Measurements from ENCODE around the gene MET.
"Not testable (repeated sequence)": the region's sequence is repeated elsewhere in the genome, so short reads cannot be mapped to it uniquely, and the experiment has no call there.

The MET gene

DNA sequence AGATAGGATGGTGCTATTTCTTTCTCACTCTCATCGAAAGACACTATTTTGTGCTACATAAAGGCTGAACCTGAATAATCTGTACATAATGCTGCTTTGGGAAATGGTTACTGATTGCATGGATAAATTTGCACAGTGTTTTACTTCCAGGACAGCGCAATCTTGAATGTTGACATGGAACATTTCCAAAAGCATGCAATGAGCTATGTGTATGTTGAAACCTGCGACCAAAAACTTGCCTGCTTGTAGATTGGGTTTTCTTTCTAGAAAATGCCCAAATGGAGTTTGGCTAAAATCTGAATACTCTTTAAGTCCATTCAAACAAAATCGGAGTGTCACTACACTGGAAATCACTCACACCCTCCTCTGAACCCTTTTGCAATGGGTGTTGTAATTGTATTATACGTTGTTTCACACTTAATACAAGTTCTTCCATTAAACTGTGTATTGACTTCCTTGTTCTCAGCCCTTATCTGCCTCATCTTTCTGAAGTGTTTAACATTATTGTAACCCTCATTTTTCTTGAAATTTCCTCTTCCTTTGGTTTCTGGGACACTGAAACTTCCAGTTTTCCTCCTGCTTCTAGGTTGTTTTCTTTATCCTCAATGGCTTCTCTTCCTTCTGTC lies 116.7 kb downstream of the MET start:
- no peak for DNase-seq

DNA sequence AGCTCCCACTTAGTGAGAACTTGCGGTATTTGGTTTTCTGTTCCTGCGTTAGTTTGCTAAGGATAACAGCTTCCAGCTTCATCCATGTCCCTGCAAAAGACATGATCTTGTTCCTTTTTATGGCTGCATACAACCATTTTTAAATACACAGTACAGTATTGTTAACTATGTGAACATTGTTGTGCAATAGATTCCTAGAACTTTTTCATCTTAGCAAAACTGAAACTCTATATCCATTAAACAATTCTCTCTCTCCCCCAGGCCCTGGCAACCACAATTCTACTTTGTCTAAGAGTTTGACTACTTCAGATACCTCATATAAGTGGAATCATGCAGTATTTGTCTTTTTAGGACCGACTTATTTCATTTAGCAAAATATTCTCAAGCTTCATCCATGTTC lies 118.0 kb downstream of the MET start:
- no peak for DNase-seq

DNA sequence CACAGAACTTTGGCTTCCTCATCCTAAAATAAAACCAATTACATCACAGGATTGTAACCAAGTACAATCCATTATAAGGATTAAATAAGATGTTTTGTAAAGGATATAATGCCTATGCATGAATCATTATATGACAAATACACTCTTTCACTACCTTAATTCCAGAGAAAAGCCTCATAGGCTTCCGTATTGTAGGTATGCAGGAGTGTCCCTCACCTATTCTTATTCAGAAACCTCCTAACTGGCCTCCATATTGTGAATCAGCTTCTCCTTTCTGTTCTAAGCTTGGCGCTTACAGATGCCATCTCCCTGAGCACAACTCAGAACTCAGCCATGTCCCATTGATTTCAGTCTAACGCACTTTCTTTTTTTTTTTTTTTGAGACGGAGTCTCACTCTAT lies 120.8 kb downstream of the MET start:
- no peak for DNase-seq

DNA sequence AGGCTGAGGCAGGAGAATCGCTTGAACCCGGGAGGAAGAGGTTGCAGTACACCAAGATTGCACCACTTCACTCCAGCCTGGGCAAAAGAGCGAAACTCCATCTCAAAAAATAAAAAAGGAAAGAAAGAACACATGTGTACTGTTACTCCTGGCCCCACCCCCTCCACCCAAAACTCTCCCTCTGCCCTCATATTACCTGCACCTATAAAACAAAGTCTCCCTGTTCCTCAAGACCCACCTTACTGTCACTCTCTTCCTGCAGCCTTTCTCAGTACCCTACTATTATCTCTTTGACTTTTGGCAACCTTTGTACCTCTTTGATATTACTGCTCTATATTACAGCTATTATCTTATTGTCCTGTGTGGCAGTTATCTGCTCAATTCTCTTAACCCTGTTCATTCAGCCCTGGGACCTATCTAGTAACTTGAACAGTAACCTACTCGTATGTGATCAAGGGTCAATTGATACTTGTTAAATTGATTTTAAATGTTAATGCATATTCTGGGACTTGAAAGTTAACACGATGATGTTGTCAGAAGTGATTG lies 121.9 kb downstream of the MET start:
- DNase-seq = no peak

DNA sequence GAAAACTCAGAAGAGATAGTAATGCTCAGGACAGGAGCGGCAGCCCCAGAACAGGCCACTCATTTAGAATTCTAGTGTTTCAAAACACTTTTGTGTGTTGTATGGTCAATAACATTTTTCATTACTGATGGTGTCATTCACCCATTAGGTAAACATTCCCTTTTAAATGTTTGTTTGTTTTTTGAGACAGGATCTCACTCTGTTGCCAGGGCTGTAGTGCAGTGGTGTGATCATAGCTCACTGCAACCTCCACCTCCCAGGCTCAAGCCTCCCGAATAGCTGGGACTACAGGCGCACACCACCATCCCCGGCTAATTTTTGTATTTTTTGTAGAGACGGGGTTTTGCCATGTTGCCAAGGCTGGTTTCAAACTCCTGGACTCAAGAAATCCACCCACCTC lies 124.5 kb downstream of the MET start:
- no peak for DNase-seq

DNA sequence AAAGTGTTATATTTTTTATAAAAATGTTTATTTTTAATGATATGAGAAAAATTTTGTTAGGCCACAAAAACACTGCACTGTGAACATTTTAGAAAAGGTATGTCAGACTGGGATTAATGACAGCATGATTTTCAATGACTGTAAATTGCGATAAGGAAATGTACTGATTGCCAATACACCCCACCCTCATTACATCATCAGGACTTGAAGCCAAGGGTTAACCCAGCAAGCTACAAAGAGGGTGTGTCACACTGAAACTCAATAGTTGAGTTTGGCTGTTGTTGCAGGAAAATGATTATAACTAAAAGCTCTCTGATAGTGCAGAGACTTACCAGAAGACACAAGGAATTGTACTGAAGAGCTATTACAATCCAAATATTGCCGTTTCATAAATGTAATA lies 125.6 kb downstream of the MET start:
- no peak for DNase-seq

DNA sequence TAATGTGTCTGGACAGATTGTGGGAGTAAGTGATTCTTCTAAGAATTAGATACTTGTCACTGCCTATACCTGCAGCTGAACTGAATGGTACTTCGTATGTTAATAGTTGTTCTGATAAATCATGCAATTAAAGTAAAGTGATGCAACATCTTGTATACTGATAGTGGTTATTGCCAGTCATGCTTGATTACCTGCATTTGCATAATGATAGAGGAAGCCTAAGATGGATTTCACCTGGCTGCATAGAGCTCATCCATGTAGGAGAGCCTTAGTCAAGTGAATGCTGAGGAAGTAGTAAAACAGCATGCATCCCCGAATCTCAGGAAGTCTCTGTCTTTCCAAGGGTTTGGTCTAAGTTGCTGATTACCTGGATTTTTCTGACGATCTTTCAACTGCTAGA lies 126.2 kb downstream of the MET start:
- no peak for DNase-seq

DNA sequence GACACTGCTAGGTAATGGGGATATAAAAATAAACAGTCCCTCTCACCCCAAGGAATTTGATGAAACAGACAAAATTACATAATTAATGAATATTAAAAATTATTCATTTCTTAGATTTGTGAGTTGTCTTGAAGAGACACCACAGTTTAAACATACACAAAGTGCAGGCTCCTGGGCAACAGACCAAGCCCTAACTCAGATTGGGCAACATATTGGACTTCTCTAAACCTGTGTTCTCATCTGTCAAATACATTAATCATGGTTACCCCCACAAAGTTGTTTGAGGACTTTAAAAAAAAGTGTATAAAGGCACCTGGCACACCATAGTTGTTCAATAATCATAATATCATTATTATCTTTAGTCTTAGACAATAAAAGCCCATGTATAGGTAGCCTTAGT lies 127.9 kb downstream of the MET start:
- DNase-seq = no peak

DNA sequence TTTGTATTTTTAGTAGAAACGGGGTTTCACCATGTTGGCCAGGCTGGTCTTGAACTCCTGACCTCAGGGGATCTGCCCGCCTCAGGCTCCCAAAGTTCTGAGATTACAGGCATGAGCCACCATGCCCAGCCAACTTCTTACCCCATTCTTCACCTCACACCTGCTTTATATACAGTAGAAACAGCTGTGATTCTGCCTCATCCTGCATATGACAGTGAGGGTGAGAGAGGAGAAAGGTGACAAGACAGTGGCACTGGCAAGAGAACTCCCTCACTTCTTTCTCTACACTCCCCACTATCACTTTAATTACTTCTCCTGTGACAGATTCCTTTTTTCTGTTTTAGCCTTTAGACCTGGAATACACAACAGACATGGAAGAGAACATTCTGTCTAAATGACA lies 128.6 kb downstream of the MET start:
- DNase-seq = no peak

DNA sequence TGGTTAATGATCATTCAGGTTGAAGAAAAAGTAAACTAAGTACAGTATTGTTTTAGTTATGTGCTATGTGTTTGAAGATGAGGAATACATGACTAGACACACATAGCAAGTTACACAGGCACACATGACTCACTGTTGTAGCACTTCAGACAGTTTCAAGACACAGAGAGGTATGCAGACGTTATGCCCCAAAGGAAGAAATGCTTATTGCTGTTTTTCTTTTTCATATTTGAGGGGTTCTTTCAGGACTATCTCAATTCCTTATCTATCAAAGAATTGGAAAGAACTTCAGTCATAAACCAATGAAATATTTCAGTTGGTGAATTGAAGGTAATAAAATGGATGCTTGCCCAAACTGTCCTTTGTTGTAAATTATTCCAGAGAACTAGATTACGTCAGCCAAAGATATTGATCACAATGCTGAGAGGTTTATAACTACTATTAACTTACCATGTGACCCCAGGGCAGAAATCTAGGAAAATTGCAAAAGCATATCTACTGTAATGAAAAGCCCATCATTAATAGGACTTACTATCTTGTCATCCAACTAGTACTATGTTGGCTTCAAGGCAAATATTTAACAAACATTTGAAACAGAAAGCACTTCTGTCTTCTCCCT lies 129.2 kb downstream of the MET start:
- no peak for DNase-seq

DNA sequence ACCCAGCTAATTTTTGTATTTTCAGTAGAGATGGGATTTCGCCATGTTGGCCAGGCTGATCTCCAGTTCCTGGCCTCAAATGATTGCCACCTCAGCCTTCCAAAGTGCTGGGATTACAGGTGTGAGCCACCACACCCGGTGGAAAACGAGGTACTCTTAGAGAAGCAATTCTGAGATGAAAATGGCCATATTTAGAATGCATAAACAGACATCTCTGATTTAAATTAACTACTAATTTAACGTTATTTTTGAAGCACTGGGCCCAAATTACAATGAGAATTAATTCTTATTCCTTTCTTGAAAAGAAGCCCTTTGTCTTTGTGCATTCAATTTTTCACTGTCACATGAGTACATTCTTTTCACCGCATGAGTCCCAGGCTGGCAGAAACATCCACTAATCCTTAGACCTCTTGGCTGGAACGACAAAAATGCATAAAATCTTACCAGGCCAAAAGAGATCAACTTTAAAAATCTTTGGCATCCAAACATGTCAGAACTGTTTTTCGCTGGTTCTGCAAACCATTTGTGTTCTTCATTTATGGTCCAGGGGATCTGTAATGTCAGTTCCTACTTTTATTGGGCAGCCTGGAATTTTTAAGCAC lies 130.2 kb downstream of the MET start:
- DNase-seq = no peak

DNA sequence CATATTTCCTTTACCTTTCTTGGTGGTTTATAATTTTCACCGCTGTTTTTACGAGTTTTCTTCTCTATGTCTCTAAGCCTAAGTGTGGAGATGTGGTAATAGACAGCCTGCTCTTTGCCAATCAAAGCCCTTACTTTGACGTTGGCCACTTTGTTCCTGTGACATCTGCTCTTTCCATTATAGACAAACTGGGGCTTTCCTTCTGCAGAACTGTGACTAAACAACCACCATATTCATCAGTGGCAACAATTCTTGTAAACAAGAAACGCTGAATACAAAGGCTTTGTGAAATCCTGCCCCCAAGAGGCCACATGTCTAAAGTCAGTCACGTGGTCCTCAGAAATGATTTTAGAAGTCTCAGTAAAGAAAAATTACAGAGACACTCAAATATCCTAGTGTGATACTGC lies 130.8 kb downstream of the MET start:
- DNase-seq = no peak

DNA sequence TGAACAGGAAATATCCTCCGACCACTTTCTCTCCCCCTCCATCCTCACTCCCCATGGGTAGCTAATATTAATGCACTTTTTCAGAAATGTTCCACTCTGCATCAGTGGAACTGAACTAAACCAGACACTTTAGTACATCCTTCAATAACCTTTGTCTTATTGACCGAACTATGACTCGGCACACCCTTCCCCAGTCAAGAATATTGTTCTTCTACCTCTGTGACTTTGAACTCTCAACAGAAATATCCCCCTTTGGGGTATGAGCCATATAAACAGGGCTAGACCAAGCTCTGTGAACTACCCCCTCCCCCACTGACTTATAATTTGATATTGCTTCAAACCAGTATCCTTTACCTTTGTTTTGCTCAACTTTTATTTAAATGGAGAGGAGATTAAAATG lies 132.5 kb downstream of the MET start:
- DNase-seq = no peak

DNA sequence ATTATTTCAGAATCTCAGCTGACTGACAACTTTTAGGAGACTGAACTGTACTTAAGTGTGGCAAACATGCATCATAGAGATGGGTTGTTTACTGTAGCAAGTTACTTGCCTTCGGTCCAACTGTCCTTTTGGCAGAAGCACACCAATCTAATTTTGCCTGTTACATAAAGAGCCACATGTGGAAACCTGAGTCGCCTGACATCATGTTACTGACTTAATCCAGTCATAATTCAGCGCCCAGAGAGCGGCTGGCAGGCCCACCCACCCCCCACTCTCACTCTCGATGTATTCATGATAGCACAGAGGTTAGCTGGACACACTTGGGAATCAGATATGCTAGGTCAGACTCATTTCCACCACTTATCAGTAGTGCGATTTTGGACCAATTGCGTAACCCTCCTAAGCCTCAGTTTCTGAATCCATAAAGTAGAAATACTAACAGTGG lies 133.1 kb downstream of the MET start:
- no peak for DNase-seq

DNA sequence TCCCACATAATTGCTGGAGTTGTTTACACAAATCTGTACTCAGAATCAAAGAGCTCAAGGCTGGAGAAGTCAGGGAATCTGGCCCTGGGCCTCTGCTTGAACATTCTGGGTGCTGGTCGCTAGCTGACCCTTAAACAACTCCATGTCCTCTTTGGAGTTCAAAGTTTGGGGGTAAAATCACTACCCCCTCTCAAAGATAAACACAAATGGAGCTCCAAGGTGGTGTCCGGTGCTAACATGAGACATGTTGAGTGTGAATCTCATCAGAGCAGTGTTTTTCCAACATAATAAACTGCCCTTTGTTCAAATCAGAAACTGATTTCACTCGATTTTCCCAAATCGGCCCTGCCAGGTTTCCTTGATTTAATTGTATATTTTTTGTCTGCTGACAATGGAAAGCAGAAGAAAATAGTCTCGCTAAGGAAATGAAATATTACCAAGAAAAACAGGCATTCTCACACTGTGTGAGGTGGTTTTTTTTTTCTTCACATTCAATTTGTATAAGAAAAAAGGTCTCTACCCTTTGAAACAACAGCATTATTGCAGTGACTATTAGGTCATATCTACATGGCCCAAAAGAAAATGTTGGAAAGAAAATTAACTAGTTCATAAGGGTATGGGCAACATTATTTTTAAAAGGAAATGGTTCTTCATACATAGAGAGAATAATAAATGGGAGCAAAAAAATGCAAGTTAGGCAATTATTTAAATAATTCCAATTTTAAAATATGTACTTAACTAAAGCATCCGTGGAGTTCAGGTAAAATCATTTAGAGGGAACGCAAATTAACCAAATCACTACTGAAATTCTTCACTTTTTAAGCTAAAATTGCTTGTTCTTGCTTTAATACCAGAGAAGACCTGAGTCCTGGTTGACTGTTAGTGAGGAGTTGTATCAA lies 134.3 kb downstream of the MET start:
- DNase-seq = no peak

DNA sequence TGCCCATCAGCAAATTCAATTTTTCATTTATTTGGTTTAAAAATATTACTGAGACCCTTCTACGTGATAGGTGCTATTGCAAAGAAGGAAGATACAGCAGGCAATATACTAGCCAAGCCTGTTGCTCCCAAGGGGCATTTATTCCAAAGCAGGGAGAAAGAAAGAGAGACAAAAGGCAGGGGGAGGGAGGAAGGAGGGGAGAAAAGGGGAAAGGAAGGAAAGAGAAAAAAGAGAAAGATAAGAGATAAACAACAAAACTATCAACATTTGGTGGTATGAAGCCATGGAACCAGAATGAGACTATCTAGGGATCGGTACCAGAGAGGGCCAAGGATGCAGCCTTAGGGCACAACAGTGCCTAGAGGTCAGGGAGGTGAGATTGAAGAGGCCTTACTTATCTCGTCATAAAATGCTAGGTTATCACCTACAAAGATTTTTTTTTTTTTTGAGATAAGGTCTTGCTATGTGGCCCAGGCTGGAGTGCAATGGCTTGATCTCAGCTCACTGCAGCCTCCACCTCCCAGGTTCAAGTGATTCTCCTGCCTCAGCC lies 135.1 kb downstream of the MET start:
- DNase-seq = no peak

DNA sequence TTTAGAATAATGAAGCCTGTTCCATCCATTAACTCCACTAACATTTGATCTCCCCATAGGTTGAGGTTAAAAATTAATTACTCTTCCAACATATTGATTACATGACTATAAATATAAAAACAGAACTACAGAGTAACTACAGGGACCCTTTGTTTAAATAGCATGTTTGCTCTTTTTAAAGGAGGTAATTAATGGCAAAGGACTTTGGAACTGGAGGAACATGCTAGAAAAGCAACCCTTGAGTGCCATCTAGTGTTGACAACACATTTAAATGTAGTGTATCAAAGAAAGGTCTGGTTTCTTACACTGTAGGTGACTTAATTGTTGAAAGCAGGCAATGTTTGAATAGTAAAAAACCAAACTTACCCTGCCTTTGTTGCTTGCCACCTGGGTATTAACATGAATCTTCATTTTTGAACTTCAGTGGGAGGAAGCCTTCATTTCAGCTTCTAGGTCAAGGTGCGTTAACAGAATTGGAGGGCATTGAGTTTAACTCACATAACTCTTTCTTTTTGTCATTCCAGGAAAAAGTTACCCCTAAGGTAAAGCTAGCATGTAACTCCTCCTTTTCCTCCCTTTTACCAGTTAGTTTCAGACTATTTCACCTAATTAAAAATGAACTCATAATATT lies 137.8 kb downstream of the MET start:
- no peak for DNase-seq

DNA sequence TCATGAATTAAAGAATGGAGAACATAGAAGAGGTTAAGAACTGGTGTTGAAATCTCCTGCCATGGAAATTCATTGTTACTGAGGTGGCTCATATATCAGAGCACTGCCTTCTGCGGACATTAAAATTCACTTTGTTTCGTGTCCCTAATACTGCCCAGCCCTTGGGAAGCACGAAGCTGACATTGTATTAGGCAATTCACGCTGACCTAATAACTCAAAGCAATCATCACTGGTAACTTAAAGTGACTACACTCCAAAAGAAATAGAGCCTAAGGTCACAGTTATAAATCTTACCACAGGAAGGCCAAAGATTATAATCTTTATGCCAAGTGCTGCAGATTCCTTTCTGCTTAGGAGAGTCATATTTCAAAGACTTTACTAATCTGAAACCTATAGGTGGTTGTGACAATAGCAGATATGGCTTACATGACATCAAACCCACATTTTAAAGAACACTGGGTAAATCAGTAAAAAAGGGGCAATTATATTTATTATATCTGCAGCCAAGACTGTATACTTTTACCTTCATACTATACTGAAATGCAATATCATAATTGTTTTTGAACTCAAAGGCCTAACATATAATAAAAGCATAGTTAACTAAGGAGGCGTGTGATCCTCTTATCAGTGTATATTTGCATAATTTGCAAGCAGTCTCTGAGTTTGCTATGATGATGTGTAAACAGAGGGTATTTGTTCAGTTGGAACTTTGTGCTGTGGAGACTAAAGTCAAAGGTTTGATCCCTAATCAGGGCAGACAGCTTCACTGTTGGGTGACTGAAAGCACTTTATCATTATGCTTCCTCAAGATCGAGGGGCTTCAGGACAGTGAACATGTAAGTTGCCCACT lies 138.5 kb downstream of the MET start:
- no peak for DNase-seq

DNA sequence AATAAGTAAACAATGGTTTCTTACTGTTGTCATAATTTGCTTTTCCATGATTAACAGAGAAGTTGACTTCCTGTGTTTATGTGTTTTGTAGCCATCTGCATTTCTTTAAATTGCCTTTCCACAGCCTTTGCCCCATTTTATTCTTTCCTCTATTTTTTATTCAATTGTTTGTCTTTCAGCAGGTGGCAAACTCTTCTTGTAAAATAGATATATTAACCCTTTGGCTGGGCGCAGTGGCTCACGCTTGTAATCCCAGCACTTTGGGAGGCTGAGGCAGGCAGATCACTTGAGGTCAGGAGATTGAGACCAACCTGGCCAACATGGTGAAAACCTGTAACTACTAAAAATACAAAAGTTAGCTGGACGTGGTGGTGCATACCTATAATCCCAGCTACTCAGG lies 139.8 kb downstream of the MET start:
- DNase-seq = no peak

DNA sequence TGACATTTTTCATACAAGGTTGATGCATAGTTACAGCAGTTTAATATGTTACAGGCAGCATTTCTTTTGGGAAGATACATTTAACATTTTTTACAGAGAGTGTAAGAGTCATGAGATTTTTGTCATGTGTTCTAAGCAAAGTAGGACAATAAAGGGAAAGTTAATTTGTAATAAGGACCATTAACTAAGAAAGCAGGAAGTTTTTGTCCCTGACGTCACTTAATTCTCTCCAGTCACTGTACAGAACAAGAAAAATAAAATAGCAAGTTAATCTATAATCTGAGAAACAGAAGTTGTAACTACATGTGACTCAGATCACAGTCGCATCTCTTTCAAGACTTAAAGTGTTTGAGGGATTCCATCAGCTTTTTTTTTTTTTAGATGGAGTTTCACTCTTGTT lies 140.9 kb downstream of the MET start:
- DNase-seq = no peak

DNA sequence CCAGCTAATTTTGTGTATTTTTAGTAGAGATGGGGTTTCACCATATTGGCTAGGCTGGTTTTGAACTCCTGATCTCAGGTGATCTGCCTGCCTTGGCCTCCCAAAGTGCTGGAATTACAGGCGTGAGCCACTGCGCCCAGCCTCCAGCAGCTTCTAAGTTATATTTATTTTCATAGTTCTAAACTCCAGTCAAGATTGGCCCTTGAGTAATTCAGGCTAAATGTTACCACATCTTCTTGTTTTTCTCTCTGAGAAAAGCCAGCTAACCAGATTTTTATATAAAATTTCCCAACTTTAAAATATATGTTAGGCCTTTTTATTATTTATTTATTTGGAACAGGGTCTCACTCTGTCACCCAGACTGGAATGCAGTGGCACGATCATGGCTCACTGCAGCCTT lies 141.4 kb downstream of the MET start:
- not testable (repeated sequence) for DNase-seq

DNA sequence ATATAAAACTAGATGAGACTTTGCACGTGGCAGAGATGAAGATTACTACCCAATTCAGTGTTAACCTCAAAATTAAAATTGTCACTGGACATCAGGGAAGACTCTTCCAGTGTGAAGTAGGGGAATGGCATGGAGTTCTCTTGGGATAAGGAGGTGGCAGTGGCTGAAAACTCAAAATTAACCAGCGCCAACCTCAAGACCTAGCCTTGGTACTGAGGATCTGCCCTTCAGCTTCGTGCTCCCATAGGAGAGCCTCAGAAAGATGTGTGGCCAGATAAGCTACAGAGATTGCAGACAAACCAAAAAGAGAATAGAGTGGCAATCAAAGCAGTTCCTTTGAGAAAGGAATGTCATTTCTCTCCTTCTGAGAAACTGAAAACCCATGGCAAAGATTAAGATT lies 143.0 kb downstream of the MET start:
- no peak for DNase-seq
